GM21717 (cell line): ENCODE measurements around the gene GULP1.

Experiments used
- ATAC-seq: cut with Tn5 transposase; IDR thresholded peaks from one replicate; pipeline ENCODE4 v1.9.1; 2021; ENCODE audit warnings: mild to moderate bottlenecking, moderate library complexity; ENCODE audit not compliant: unreplicated experiment

GULP1 gene

GRCh38 chr2:188365058-188365641, 73.5 kb downstream of the GULP1 start:
- no peak for ATAC-seq

- no peak for ATAC-seq
Observed at GRCh38 chr2:188367164-188367563, 75.5 kb downstream of the GULP1 start.

GRCh38 chr2:188369365-188369764, 77.7 kb downstream of the GULP1 start:
- ATAC-seq, result peak; percentile 77

- ATAC-seq, result no peak
Observed at GRCh38 chr2:188378371-188378950, 86.8 kb downstream of the GULP1 start.

GRCh38 chr2:188379748-188380147, 88.1 kb downstream of the GULP1 start:
- ATAC-seq, result no peak

- no peak for ATAC-seq
Observed at GRCh38 chr2:188380280-188380679, 88.6 kb downstream of the GULP1 start.

GRCh38 chr2:188381614-188382013, 89.9 kb downstream of the GULP1 start:
- ATAC-seq, result no peak

GRCh38 chr2:188382107-188382506, 90.4 kb downstream of the GULP1 start:
- no peak for ATAC-seq

GRCh38 chr2:188383158-188383557, 91.5 kb downstream of the GULP1 start:
- ATAC-seq, result no peak

GRCh38 chr2:188385857-188386256, 94.2 kb downstream of the GULP1 start:
- no peak for ATAC-seq

GRCh38 chr2:188388831-188389230, 97.2 kb downstream of the GULP1 start:
- no peak for ATAC-seq

GRCh38 chr2:188391354-188391753, 99.7 kb downstream of the GULP1 start:
- no peak for ATAC-seq

GRCh38 chr2:188394931-188395472, 103.3 kb downstream of the GULP1 start:
- no peak for ATAC-seq

- ATAC-seq, result no peak
Observed at GRCh38 chr2:188395903-188396689, 104.4 kb downstream of the GULP1 start.

- no peak for ATAC-seq
Observed at GRCh38 chr2:188399159-188399558, 107.5 kb downstream of the GULP1 start.

- ATAC-seq, result no peak
Observed at GRCh38 chr2:188403676-188404075, 112.0 kb downstream of the GULP1 start.

GRCh38 chr2:188404341-188405004, 112.8 kb downstream of the GULP1 start:
- ATAC-seq, result no peak

- ATAC-seq, result no peak
Observed at GRCh38 chr2:188406414-188406813, 114.7 kb downstream of the GULP1 start.

- ATAC-seq, result no peak
Observed at GRCh38 chr2:188410504-188411235, 119.0 kb downstream of the GULP1 start.

- ATAC-seq, result no peak
Observed at GRCh38 chr2:188412190-188412589, 120.5 kb downstream of the GULP1 start.

- ATAC-seq, result no peak
Observed at GRCh38 chr2:188414411-188414810, 122.7 kb downstream of the GULP1 start.
